GM12878 (cell line): Measurements from ENCODE around the gene FAF1. TPM values are rescaled to one million over a fixed set of nuclear protein-coding genes. Genes with fewer than 3 reads are reported as not detected.

Experiments
- ATAC-seq: fragments of 200-7000 bp; cut with Tn5 transposase; 3 replicates; pipeline ENCODE4 v1.9.1; 2020; ENCODE audit warnings: mild to moderate bottlenecking, moderate library complexity
- BruUV-seq: library from RNA; stranded (reverse); fragments of 400-500 nt; replicated peaks from 2 replicates; lab custom pipeline; 2021; lab: Mats Ljungman, UMichigan
- CTCF ChIA-PET: fragments of 300-600 bp; sonication (Branson Sonifier 250); formaldehyde crosslinking; extraction: SDS; loops from one replicate; lab custom pipeline; 2021; ENCODE audit warnings: inconsistent platforms; lab: Yijun Ruan, JAX
- POLR2A ChIA-PET: fragments of 350-600 bp; formaldehyde crosslinking; extraction: SDS; loops from one replicate; lab custom pipeline; 2021; ENCODE audit warnings: inconsistent platforms; lab: Charles Lee
- RAD21 ChIA-PET: fragments of 300-600 bp; sonication (Branson Sonifier 250); formaldehyde crosslinking; loops from one replicate; lab custom pipeline; 2023; ENCODE audit warnings: antibody characterized with exemption; ENCODE audit not compliant: unreplicated experiment; lab: Charles Lee
- SMC1A ChIA-PET: fragments of 300-600 bp; sonication (Branson Sonifier 250); formaldehyde crosslinking; loops from one replicate; lab custom pipeline; 2023; ENCODE audit not compliant: unreplicated experiment, uncharacterized antibody; lab: Charles Lee
- DNase-seq: peaks from one replicate; pipeline ENCODE4 v3.0.0-alpha.2; 2011; ENCODE audit warnings: low read depth, low spot score
- FAIRE-seq: peaks from 3 replicates; lab custom pipeline; 2011; peaks lifted over from hg19 to GRCh38; lab: Jason Lieb, UNC
- H2AFZ ChIP-seq: 2 replicates; pipeline ENCODE4 v1.6.0; 2011; ENCODE audit warnings: low read depth, low read length, control low read depth; ENCODE audit not compliant: control insufficient read depth
- H3K27ac ChIP-seq: 2 replicates; pipeline ENCODE4 v1.5.1; 2011; ENCODE audit warnings: control low read depth; ENCODE audit not compliant: control insufficient read depth, insufficient read depth
- H3K27me3 ChIP-seq, 2 experiments: replicated peaks in 1 of 2; 2 replicates each; pipeline versions ENCODE4 v1.6.0 to v1.6.1; 2011; ENCODE audit warnings: low read length in 1 of 2; ENCODE audit not compliant: control insufficient read depth in 2 of 2, insufficient read depth in 2 of 2
- H3K36me3 ChIP-seq, 2 experiments: 2 replicates each; pipeline ENCODE4 v1.5.1; 2011; ENCODE audit warnings: low read length in 1 of 2; ENCODE audit not compliant: control insufficient read depth in 2 of 2, insufficient read depth in 2 of 2
- H3K4me1 ChIP-seq: 2 replicates; pipeline ENCODE4 v1.6.1; 2011; ENCODE audit warnings: mild to moderate bottlenecking, low read length, moderate library complexity, mixed read lengths; ENCODE audit not compliant: control insufficient read depth, insufficient read depth
- H3K4me2 ChIP-seq: 2 replicates; pipeline ENCODE4 v1.6.0; 2011; ENCODE audit warnings: control low read depth; ENCODE audit not compliant: control insufficient read depth, insufficient read depth
- H3K4me3 ChIP-seq: fragments of 200-600 bp; sonication (generic); 2 replicates; pipeline ENCODE4 v1.5.1; 2016
- H3K79me2 ChIP-seq: 2 replicates; pipeline ENCODE4 v1.6.0; 2011; ENCODE audit warnings: low read length; ENCODE audit not compliant: control insufficient read depth, insufficient read depth
- H3K9ac ChIP-seq: 2 replicates; pipeline ENCODE4 v1.8.0; 2011; ENCODE audit warnings: low read length, control low read depth, mixed read lengths; ENCODE audit not compliant: control insufficient read depth, insufficient read depth
- H3K9me3 ChIP-seq: replicated peaks from 3 replicates; pipeline ENCODE4 v1.5.1; 2011; ENCODE audit warnings: mild to moderate bottlenecking, low read length; ENCODE audit not compliant: control insufficient read depth, insufficient read depth
- H4K20me1 ChIP-seq: 2 replicates; pipeline ENCODE4 v1.6.0; 2011; ENCODE audit not compliant: control insufficient read depth, insufficient read depth
- EGR1 ChIP-seq, 2 experiments: IDR thresholded peaks; 1 replicate in 1 of 2; 2 replicates in 1 of 2; pipeline ENCODE4 v1.6.1; 2011 to 2012; ENCODE audit warnings: low read depth in 2 of 2, low read length in 2 of 2, borderline replicate concordance in 1 of 2, mild to moderate bottlenecking in 1 of 2, moderate library complexity in 1 of 2
- ETV6 ChIP-seq, 2 experiments: fragments of 450-650 bp in 1 of 2; IDR thresholded peaks in 1 of 2; conservative IDR thresholded peaks in 1 of 2; 2 replicates each; pipeline ENCODE4 v1.6.1; 2014; ENCODE audit warnings: antibody characterized with exemption in 1 of 2, borderline replicate concordance in 1 of 2, low read depth in 1 of 2, mild to moderate bottlenecking in 1 of 2, moderate library complexity in 1 of 2
- JUNB ChIP-seq: IDR thresholded peaks from 2 replicates; pipeline ENCODE4 v1.6.1; 2016; ENCODE audit warnings: antibody characterized with exemption, mild to moderate bottlenecking
- KLF5 ChIP-seq: fragments of 450-650 bp; IDR thresholded peaks from 2 replicates; pipeline ENCODE4 v1.6.1; 2014; ENCODE audit warnings: mild to moderate bottlenecking; ENCODE audit not compliant: partially characterized antibody
- NR2C2 ChIP-seq: IDR thresholded peaks from 2 replicates; pipeline ENCODE4 v1.6.1; 2011; ENCODE audit warnings: borderline replicate concordance, low read depth; ENCODE audit not compliant: control insufficient read depth, insufficient read length
- RB1 ChIP-seq: fragments of 450-650 bp; formaldehyde crosslinking; IDR thresholded peaks from 2 replicates; pipeline ENCODE4 v1.6.1; 2017; ENCODE audit warnings: mild to moderate bottlenecking, borderline replicate concordance
- RCOR1 ChIP-seq: conservative IDR thresholded peaks from 2 replicates; pipeline ENCODE4 v1.6.1; 2012; ENCODE audit warnings: low read depth, low read length, improper control_type of control experiment
- SREBF2 ChIP-seq: IDR thresholded peaks from 2 replicates; pipeline ENCODE4 v1.6.1; 2012; ENCODE audit warnings: mild to moderate bottlenecking, low read length
- TBL1XR1 ChIP-seq: IDR thresholded peaks from 2 replicates; pipeline ENCODE4 v1.6.1; 2012; ENCODE audit warnings: low read depth, low read length, improper control_type of control experiment
- TCF12 ChIP-seq: IDR thresholded peaks from 2 replicates; pipeline ENCODE4 v1.6.1; 2011; ENCODE audit warnings: low read depth, mild to moderate bottlenecking, low read length
- TCF3 ChIP-seq: IDR thresholded peaks from 2 replicates; pipeline ENCODE4 v1.6.1; 2012; ENCODE audit warnings: low read depth, mild to moderate bottlenecking, low read length, borderline replicate concordance; ENCODE audit not compliant: insufficient read depth
- ZSCAN29 ChIP-seq: fragments of 450-650 bp; IDR thresholded peaks from 2 replicates; pipeline ENCODE4 v1.6.1; 2017; ENCODE audit warnings: mild to moderate bottlenecking, moderate library complexity
- WGBS: methylation state at CpG from one replicate; pipeline ENCODE4 v1.1.6; 2016; ENCODE audit warnings: low lambda C conversion rate; ENCODE audit not compliant: insufficient replicate concordance, insufficient coverage; ENCODE audit errors: missing lambda C conversion rate; 5-methylcytosine and 5-hydroxymethylcytosine counted together
- in situ Hi-C: fragments of 300-500 bp; cut with MboI; formaldehyde crosslinking; loops from 9 replicates; pipeline ENCODE4 v1.14.3; 2018; ENCODE audit warnings: mixed read lengths
- intact Hi-C: fragments of 100-400 bp; cut with micrococcal nuclease; formaldehyde crosslinking; loops from one replicate; pipeline ENCODE4 v1.14.2; 2022; ENCODE audit not compliant: unreplicated experiment
- polyA plus RNA-seq, 11 experiments: library from polyadenylated mRNA; depleted of rRNA in 4 of 11; unstranded in 6 of 11; stranded (reverse) in 5 of 11; fragments of >200 nt; fragmentation: Nextera tagmentation in 4 of 11; fragmentation: Illumina TruSeq in 1 of 11; extraction: Ambion mirVana in 4 of 11; extraction: Trizol in 1 of 11; gene quantifications; 1 replicate in 1 of 11; 2 replicates in 10 of 11; pipeline versions ENCODE4 v1.2.1 to v1.2.3, GENCODE V29; 2011 to 2016; ENCODE audit warnings: inconsistent platforms in 2 of 11, missing spikeins in 2 of 11, low read depth in 1 of 11
- total RNA-seq, 4 experiments: library from RNA; depleted of rRNA in 3 of 4; stranded (reverse); fragments of >200 nt in 3 of 4; fragmentation: Illumina TruSeq in 1 of 4; extraction: Trizol in 1 of 4; gene quantifications; 2 replicates each; pipeline versions ENCODE4 v1.2.1 to v1.2.3, GENCODE V29; 2013 to 2021

FAF1 gene
- total and polyA plus RNA-seq, 10 of the 15 experiments (the other 5 are each of a cell fraction or from before 2014, with no cell fraction given): 8.6 to 54.5 (median 23.7) TPM

DNA sequence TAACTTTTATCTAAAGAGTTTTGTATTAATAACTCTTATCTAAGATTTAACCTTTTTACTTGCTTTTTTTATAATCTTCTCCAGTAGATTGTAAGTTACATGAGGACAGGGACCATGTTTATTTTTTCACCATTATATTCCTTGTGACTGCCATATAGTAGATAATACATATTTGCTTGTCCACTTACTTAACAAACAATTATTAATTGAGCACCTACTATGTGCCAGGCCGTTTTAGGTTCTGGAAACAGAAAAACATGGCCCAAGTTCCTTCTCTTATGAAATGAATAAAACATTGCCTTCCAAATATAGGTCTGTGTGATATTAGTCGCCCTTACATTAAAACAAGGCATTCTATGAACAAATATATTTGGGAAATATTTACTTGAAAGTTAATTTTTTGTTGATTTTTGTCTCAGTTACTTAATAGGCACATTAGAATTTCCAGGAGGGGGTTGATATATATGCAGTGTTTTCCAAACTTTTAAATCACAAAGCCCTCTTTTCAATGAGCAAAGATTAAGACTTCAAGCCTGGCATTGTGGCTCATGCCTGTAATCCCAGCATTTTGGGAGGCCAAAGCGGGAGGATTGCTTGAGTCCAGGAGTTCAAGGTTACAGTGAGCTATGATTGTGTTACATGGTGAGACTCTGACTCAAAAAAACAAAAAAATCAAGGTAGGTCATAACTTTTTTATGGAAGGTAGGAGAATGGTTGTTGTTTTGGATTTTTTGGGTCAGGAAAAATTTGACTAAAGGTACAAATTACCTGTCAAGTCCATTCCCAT is 32.7 kb upstream of the FAF1 start:
- CTCF ChIA-PET: no interaction called here
- POLR2A ChIA-PET: no interaction called here
- intact Hi-C loops: no loop called here
- no peak overlapping the region for H3K27ac ChIP-seq
- H3K9me3 ChIP-seq: no peaks in the 10 kb centered on the region; the same call in 2 of the 3 replicates
- H3K4me2 ChIP-seq: no peak overlapping the region
- no TSS peak for BruUV-seq
- no peak overlapping the region for H3K4me3 ChIP-seq
- H3K9ac ChIP-seq: no peak overlapping the region
- DNase-seq (no peak), ATAC-seq (no peak)
- H4K20me1 ChIP-seq: no peaks in the 10 kb centered on the region
- SMC1A ChIA-PET: no interaction called here
- H3K27me3 ChIP-seq: no peaks in the 10 kb centered on the region
- RAD21 ChIA-PET: no interaction called here
- 75% methylated on average over 3 of the region's 3 CpGs for WGBS
- no peaks in the 10 kb centered on the region for H3K79me2 ChIP-seq
- H3K4me1 ChIP-seq: peaks cover 6% of the 10 kb centered on the region; the same call in 1 of the 2 replicates
- H2AFZ ChIP-seq: no peak overlapping the region
- in situ Hi-C loops: no loop called here
- no peaks in the 10 kb centered on the region for H3K36me3 ChIP-seq
- no peak for TF ChIP-seq RCOR1
- no peak for TF ChIP-seq ETV6 (conservative IDR thresholded peaks at IDR 0.05 in 1 of 2, IDR thresholded peaks at IDR 0.05 in 1 of 2; ENCODE audit: borderline replicate concordance in 1 of 2, low read depth in 1 of 2)
- no peak for TF ChIP-seq ZSCAN29
- TF ChIP-seq TBL1XR1: no peak
- no peak for TF ChIP-seq KLF5
- TF ChIP-seq EGR1 (IDR thresholded peaks at IDR 0.05; ENCODE audit: borderline replicate concordance in 1 of 2, low read depth in 2 of 2, low read length in 2 of 2): no peak
- no peak for TF ChIP-seq SREBF2
- no peak for TF ChIP-seq NR2C2
- TF ChIP-seq RB1: no peak
- TF ChIP-seq TCF3: no peak
- no peak for TF ChIP-seq JUNB
- TF ChIP-seq TCF12: no peak
- TF ChIP-seq, all 136 proteins: peak for 0
- FAIRE-seq: no peak
